HG03558 (cell line): ENCODE data around the gene MLIP.
A peak's percentile ranks its signal among the peaks of the same experiment; 100 is the strongest.

ENCODE experiments used
- ATAC-seq: cut with Tn5 transposase; IDR thresholded peaks from one replicate; pipeline ENCODE4 v1.9.1; 2021; ENCODE audit warnings: moderate number of reproducible peaks; ENCODE audit not compliant: unreplicated experiment; ENCODE audit errors: extremely low read depth

MLIP gene

DNA sequence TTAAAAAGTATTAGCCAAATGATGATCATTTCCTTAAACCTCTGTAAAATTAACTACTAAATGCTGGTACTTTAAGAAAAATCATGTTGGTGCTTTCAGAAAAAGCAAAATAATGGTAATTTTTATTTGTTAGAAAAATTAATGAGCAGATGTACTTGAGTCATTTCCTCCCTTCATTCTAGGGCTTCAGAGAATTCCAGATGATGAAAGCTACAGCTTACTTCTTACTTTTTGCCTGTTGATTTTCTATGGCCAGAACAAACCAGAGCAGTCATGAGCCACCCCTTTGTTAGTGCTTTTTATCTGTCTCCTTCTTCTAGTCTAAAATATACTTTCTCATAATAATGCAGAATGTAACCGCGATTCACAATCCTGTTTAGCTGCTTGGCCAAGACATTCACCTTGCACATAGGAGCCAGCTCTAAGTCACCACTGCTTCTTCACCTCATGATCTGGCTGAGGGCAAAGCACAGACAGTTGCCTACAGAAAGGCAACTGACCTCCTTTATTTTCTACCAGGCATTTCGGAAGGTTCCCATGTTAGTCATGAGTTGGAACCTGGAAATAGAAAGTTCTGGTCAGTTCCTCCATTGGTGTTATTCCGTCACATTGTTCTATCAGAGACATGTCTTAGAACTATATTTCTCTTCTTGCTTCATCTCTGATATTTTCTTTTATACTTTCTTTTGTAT, 153.5 kb downstream of the MLIP start:
- ATAC-seq: no peak

GRCh38 chr6:54266400-54266923, 155.2 kb downstream of the MLIP start:
- no peak for ATAC-seq

GRCh38 chr6:54267798-54268197, 156.6 kb downstream of the MLIP start:
- ATAC-seq: no peak

- no peak for ATAC-seq
Observed at GRCh38 chr6:54273214-54273820, 162.1 kb downstream of the MLIP start.

GRCh38 chr6:54274383-54274782, 163.1 kb downstream of the MLIP start:
- ATAC-seq: no peak

- no peak for ATAC-seq
Observed at GRCh38 chr6:54282186-54282585, 170.9 kb downstream of the MLIP start.

DNA sequence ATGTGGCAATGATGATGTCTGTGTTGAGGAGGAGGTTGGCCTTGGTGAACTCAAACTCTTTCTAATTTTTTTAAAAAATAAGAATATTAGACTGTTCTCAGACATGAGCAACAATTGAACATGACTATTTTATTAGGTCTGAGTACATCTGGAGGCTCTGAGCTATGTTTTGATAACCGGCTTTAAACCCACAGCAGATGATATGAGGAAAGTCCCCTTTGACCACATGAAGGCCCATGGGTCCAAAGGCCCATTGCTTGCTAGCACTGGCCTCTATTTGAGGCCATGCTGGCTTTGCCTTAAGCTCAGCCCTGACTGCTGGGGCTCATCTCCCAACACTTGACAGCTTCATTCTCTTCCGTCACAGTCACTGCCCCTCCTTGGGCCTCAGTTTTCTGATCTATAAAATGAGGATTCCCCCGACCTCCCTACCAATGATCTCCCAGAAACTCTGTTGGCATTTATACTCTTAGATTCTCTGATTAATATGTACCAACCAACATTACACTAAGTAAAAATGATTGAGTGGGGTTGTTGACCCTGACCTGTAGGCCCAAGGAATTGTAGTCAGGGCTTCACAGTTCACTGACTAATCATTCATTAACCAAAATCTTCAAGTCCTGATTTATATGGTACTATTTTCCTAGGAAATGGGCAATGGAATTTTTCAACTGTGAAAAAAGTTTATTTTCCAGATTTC, 173.1 kb downstream of the MLIP start:
- no peak for ATAC-seq

DNA sequence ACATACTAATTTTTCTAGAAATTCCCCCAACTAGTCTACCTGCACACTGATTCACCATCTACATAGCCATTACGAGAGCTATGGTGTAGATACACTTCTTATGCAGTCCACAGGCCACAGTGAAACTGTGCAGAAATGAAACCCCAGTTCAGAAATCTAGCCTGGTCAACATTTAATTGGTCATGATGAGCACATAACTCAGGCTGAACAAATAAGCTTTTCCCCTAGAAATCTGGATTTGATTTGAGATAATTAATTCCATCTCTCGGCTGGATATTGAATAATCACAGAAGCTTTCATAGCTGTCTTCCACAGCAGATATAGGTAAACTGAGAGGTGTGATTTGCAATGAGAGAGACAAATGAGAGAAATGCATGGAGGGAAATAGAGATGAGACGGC, 174.4 kb downstream of the MLIP start:
- no peak for ATAC-seq

DNA sequence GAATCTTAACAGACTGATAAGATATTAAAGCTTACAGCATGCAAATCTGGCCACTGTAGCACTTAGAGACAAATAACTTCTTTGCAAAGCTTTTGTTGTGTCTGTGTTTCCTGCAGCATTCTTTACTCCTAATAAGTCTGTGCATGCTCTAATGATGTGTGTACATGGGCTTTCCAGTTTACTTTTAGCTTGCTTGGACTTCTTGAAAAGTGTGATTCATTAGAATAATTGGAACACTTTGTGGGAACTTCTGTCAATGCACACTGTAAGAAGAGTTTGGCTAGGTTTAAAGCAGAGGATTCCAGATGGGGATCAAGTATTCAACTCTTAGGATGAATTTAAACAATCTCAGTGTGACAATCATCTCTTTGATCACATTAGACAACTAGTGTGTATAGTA, 174.9 kb downstream of the MLIP start:
- ATAC-seq: no peak

DNA sequence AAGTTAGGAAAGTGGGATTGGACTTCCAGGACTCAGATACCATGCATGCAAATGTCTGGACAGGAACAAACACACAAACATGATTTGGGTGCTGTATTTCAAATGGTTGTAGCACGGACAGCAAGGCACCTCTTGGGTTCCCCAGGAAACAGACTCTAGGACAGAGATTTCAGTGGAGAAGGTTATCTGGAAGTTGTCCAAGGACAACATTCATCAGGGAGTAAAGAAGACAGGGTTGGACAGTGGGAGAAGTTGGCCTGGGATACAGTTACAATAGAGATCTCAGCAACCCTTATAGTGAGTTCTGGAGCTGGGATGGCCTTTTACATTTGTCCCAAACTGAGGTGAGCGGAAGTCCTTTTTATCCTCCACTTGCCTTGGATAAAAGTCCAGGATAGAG, 177.2 kb downstream of the MLIP start:
- no peak for ATAC-seq

DNA sequence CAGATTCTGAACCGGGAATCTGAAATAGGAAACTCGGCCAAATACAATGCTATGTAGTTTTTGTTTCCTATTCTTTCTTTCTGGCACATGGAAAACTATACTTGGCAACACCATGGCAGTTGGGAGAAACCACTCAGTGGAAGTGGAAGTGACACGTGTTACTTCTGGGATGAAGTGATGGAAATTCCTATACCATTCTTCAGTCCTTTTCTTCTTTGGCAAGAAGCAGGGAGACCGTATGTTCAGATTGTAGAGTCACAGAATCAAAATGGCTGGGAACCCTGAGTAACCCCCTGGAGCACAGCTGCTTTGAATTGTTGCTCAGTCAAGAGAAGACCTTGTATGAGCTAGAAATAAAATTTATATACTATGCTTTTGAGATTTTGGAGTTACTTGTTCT, 178.2 kb downstream of the MLIP start:
- no peak for ATAC-seq

GRCh38 chr6:54291146-54291545, 179.9 kb downstream of the MLIP start:
- peak; percentile 43 for ATAC-seq

GRCh38 chr6:54291738-54292137, 180.5 kb downstream of the MLIP start:
- ATAC-seq: peak; percentile 92

GRCh38 chr6:54294965-54295532, 183.8 kb downstream of the MLIP start:
- no peak for ATAC-seq

DNA sequence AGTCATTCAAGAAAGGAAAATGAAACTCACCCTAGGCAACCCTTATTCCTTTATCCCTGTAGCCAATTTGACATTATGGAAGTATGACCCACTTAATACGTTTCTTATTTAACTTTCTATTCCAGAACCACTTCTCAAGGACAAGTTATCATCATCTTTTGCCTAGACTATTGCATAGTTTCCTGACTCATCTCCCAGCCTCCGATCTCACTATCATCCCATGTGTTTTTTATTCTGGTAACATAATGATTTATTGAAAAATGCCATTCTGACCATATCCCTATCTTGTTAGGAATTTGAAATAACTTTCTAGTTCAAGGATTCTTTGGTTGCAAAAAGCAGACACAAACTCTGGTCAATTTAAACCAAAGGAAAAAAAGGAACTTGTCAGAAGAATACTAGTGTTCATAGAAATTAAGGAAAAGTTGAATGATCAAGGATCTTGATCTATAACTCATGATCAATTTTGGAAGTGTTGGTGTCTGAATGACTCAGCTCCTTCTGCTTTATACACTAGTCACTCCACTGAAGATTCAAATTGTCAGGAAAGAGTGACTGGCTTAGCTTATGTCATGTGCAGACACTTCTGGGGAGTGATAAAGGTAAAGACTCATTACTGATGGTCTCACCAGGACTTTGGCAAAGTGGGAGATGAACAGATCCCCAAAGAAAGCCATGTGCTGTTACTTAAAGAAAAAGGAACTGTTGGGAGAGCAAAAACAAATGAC, 188.5 kb downstream of the MLIP start:
- no peak for ATAC-seq

- ATAC-seq: no peak
Observed at GRCh38 chr6:54301770-54302169, 190.5 kb downstream of the MLIP start.

DNA sequence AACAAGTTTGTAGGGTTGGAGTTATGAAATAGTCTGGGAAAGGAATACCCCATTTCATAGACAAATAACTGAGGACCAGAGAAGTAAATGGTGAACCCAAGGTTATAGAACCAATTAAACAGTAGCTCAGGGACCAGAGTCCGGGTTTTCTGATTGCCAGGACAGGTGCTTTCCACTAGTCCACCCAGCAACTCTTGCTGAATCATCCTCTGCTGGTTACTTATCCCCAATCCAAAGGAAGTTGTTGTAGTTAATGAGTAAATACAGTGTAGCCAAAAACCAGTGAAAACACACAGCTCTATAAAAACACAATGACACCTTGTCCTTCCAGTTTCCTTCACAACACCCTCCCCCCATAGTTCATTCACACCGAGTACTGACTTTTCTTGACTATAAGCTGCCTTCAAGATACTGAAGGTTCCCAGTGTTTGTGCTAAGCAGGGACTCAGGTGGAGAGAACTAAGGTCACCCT, 196.2 kb downstream of the MLIP start:
- peak; percentile 47 for ATAC-seq

GRCh38 chr6:54308289-54308985, 197.2 kb downstream of the MLIP start, which contains the start of gene TINAG:
TINAG (plus strand) TSS chr6:54308441; CDS start chr6:54308551, 110 bp downstream.
- no peak for ATAC-seq

DNA sequence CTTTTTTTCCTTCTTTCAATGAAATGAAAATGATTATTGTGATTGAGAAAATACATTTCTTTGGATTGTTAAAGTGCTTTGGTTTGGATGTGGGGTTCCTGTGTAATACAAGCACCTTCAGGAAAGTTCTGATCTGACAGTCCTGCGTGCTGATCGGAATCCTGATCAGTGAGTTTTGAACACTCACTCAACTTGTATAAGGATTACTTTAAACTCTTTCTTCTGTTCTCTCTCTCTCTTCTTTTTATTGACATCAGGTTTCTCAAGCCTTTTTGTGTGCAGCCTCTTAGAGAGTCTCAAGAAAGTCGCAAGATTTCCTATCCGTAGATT, 197.7 kb downstream of the MLIP start:
- ATAC-seq: no peak
